Keratinocyte (primary cell): Measurements from ENCODE around the gene MDH1B. TPM values are rescaled to one million over a fixed set of nuclear protein-coding genes. Genes with fewer than 3 reads are reported as not detected.
"Not testable (repeated sequence)": the region's sequence is repeated elsewhere in the genome, so short reads cannot be mapped to it uniquely, and the experiment has no call there.

Experiments
- DNase-seq: peaks from one replicate; pipeline ENCODE4 v3.0.0-alpha.2; 2011; ENCODE audit warnings: low read depth, missing footprints, low spot score
- FAIRE-seq: peaks from 2 replicates; lab custom pipeline; 2011; peaks lifted over from hg19 to GRCh38; lab: Jason Lieb, UNC
- H2AFZ ChIP-seq: 2 replicates; pipeline ENCODE4 v1.6.0; 2012; ENCODE audit warnings: low read length, control low read depth, inconsistent platforms; ENCODE audit not compliant: control insufficient read depth
- H3K27ac ChIP-seq: 2 replicates; pipeline ENCODE4 v1.5.1; 2011; ENCODE audit warnings: low read length; ENCODE audit not compliant: control insufficient read depth, insufficient read depth
- H3K27me3 ChIP-seq: 3 replicates; pipeline ENCODE4 v1.6.0; 2011; ENCODE audit warnings: low read length; ENCODE audit not compliant: control insufficient read depth, insufficient read depth; ENCODE audit errors: extremely low read depth
- H3K36me3 ChIP-seq, 2 experiments: 2 replicates in 1 of 2; 3 replicates in 1 of 2; pipeline ENCODE4 v1.5.1; 2011; ENCODE audit warnings: low read length in 2 of 2, mild to moderate bottlenecking in 1 of 2; ENCODE audit not compliant: control insufficient read depth in 2 of 2, insufficient read depth in 2 of 2; ENCODE audit errors: extremely low read depth in 1 of 2
- H3K4me1 ChIP-seq: 3 replicates; pipeline ENCODE4 v1.5.1; 2011; ENCODE audit warnings: low read length; ENCODE audit not compliant: control insufficient read depth, insufficient read depth; ENCODE audit errors: extremely low read depth
- H3K4me2 ChIP-seq: 3 replicates; pipeline ENCODE4 v1.6.0; 2011; ENCODE audit warnings: low read depth, low read length; ENCODE audit not compliant: control insufficient read depth, insufficient read depth; ENCODE audit errors: extremely low read depth
- H3K4me3 ChIP-seq, 3 experiments: fragments of 200-600 bp in 1 of 3; sonication (generic) in 1 of 3; 2 replicates in 2 of 3; 3 replicates in 1 of 3; pipeline ENCODE4 v1.5.1; 2011 to 2016; ENCODE audit warnings: low read length in 3 of 3, mild to moderate bottlenecking in 3 of 3, control low read depth in 2 of 3, inconsistent platforms in 1 of 3, low read depth in 1 of 3, mixed read lengths in 1 of 3, mixed run types in 1 of 3, moderate library complexity in 1 of 3; ENCODE audit not compliant: control insufficient read depth in 2 of 3, insufficient read depth in 2 of 3; ENCODE audit errors: extremely low read depth in 1 of 3
- H3K79me2 ChIP-seq: 2 replicates; pipeline ENCODE4 v1.6.0; 2012; ENCODE audit warnings: low read length; ENCODE audit not compliant: control insufficient read depth, insufficient read depth
- H3K9ac ChIP-seq: 3 replicates; pipeline ENCODE4 v1.6.0; 2011; ENCODE audit warnings: low read length; ENCODE audit not compliant: control insufficient read depth, insufficient read depth; ENCODE audit errors: extremely low read depth
- H3K9me1 ChIP-seq: 3 replicates; pipeline ENCODE4 v1.6.0; 2011; ENCODE audit warnings: low read length; ENCODE audit not compliant: control insufficient read depth, insufficient read depth; ENCODE audit errors: extremely low read depth
- H3K9me3 ChIP-seq: 2 replicates; pipeline ENCODE4 v1.5.1; 2012; ENCODE audit warnings: low read depth, low read length; ENCODE audit not compliant: control insufficient read depth
- H4K20me1 ChIP-seq: 3 replicates; pipeline ENCODE4 v1.6.0; 2011; ENCODE audit warnings: low read length; ENCODE audit not compliant: control insufficient read depth, insufficient read depth; ENCODE audit errors: extremely low read depth
- CTCF ChIP-seq, 3 experiments: IDR thresholded peaks in 1 of 3; conservative IDR thresholded peaks in 1 of 3; optimal IDR thresholded peaks in 1 of 3; 2 replicates in 2 of 3; 3 replicates in 1 of 3; pipeline versions ENCODE3 to v1.5.1; 2011; ENCODE audit warnings: low read length in 3 of 3, mild to moderate bottlenecking in 3 of 3, moderate library complexity in 2 of 3, control low read depth in 1 of 3, inconsistent platforms in 1 of 3; ENCODE audit not compliant: insufficient read depth in 2 of 3; ENCODE audit errors: extremely low read depth in 1 of 3
- EZH2 ChIP-seq: IDR thresholded peaks from one replicate; pipeline ENCODE4 v1.6.1; 2012; ENCODE audit warnings: inconsistent platforms, mild to moderate bottlenecking, low read length, moderate library complexity
- dilution Hi-C: fragments of 300-500 bp; cut with MboI; formaldehyde crosslinking; loops from one replicate; pipeline ENCODE4 v1.7.0; 2020; ENCODE audit warnings: low sequenced_read_pairs; ENCODE audit not compliant: extremely low pct_ligation_motif_present
- polyA plus RNA-seq, 5 experiments: library from polyadenylated mRNA; depleted of rRNA in 3 of 5; stranded (reverse) in 3 of 5; stranded (forward) in 1 of 5; unstranded in 1 of 5; fragments of >200 nt; gene quantifications; 1 replicate in 1 of 5; 2 replicates in 3 of 5; 3 replicates in 1 of 5; pipeline versions ENCODE4 v1.2.1 to v1.2.3, GENCODE V29; 2011 to 2012; ENCODE audit warnings: missing spikeins in 2 of 5, low read depth in 1 of 5, low replicate concordance in 1 of 5

Gene MDH1B
- polyA plus RNA-seq, 1 donor (not counting 4 experiments of a cell fraction or from before 2014, with no cell fraction given), result 1.0 TPM

GRCh38 chr2:206718296-206718695, 46.8 kb downstream of the MDH1B start, which contains the start of gene DYTN:
Gene DYTN, minus strand, starts transcription at chr2:206718396. Its CDS starts 117 bp downstream, at chr2:206718279.
- TF ChIP-seq EZH2, result no peak
- no peak for TF ChIP-seq CTCF (optimal IDR thresholded peaks at IDR 0.05 in 1 of 3, IDR thresholded peaks at IDR 0.05 in 1 of 3, conservative IDR thresholded peaks at IDR 0.05 in 1 of 3; ENCODE audit: extremely low read depth in 1 of 3, insufficient read depth in 2 of 3, low read length in 3 of 3)
- Histone ChIP-seq H3K27ac (no peak within 1 kb of the TSS), H3K4me3 (no peak within 1 kb of the TSS), H3K27me3 (no peaks in the 10 kb centered on the region), H2AFZ (no peak within 1 kb of the TSS), H3K4me2 (no peak within 1 kb of the TSS), H4K20me1 (no peaks in the 10 kb centered on the region), H3K79me2 (no peaks in the 10 kb centered on the region), H3K36me3 (no peaks in the 10 kb centered on the region), H3K9me3 (no peaks in the 10 kb centered on the region), H3K9me1 (no peaks in the 10 kb centered on the region), H3K4me1 (no peaks in the 10 kb centered on the region), H3K9ac (no peak within 1 kb of the TSS)
- dilution Hi-C loops, result no loop called here
- no peak for DNase-seq
- FAIRE-seq, result no peak

GRCh38 chr2:206716623-206717022, 48.5 kb downstream of the MDH1B start:
- no peaks in the 10 kb centered on the region for H3K27me3 ChIP-seq

GRCh38 chr2:206715183-206715582, 49.9 kb downstream of the MDH1B start:
- H3K27me3 ChIP-seq, H3K9me1 ChIP-seq, H4K20me1 ChIP-seq, H3K27ac ChIP-seq, H3K4me1 ChIP-seq, H3K4me2 ChIP-seq, H3K9me3 ChIP-seq, DNase-seq, H3K36me3 ChIP-seq, dilution Hi-C loops, FAIRE-seq, H3K4me3 ChIP-seq, H3K9ac ChIP-seq, H3K79me2 ChIP-seq, H2AFZ ChIP-seq: not testable (repeated sequence)

More at GRCh38 chr2:206716623-206717022, 48.5 kb downstream of the MDH1B start:
- no peak overlapping the region for H3K27ac ChIP-seq
- no peak overlapping the region for H3K4me3 ChIP-seq
- no peaks in the 10 kb centered on the region for H4K20me1 ChIP-seq
- H2AFZ ChIP-seq, result no peak overlapping the region
- H3K9me3 ChIP-seq, result no peaks in the 10 kb centered on the region
- H3K36me3 ChIP-seq, result no peaks in the 10 kb centered on the region
- H3K79me2 ChIP-seq, result no peaks in the 10 kb centered on the region
- DNase-seq, result no peak
- no peaks in the 10 kb centered on the region for H3K9me1 ChIP-seq
- no peaks in the 10 kb centered on the region for H3K4me1 ChIP-seq
- H3K4me2 ChIP-seq, result no peak overlapping the region
- no peak for FAIRE-seq
- no peak overlapping the region for H3K9ac ChIP-seq
- dilution Hi-C loops, result no loop called here
- TF ChIP-seq EZH2, result no peak
- TF ChIP-seq CTCF (optimal IDR thresholded peaks at IDR 0.05 in 1 of 3, IDR thresholded peaks at IDR 0.05 in 1 of 3, conservative IDR thresholded peaks at IDR 0.05 in 1 of 3; ENCODE audit: extremely low read depth in 1 of 3, insufficient read depth in 2 of 3, low read length in 3 of 3), result no peak
